GM19397 (cell line): ENCODE results near the gene CREBRF.
A peak's percentile ranks its signal among the peaks of the same experiment; 100 is the strongest.
"Not testable (repeated sequence)": the region's sequence is repeated elsewhere in the genome, so short reads cannot be mapped to it uniquely, and the experiment has no call there.

Experiments used
- ATAC-seq: cut with Tn5 transposase; IDR thresholded peaks from one replicate; pipeline ENCODE4 v1.9.1; 2021; ENCODE audit warnings: mild to moderate bottlenecking, moderate library complexity; ENCODE audit not compliant: unreplicated experiment

Gene CREBRF

GRCh38 chr5:173055983-173056782, at the start of gene CREBRF:
TSS of gene CREBRF (plus strand) at chr5:173056352. CDS start at chr5:173080776, 24,424 bp downstream.
- ATAC-seq: peak; percentile 74

- ATAC-seq: no peak
These were observed 46.1 kb upstream of the CREBRF start for GRCh38 chr5:173010021-173010420.

- no peak for ATAC-seq
These were observed 45.3 kb upstream of the CREBRF start for GRCh38 chr5:173010547-173011464.

GRCh38 chr5:173011566-173011965, 44.6 kb upstream of the CREBRF start:
- no peak for ATAC-seq

- ATAC-seq: no peak
These were observed 43.3 kb upstream of the CREBRF start for GRCh38 chr5:173012882-173013281.

- no peak for ATAC-seq
These were observed 41.5 kb upstream of the CREBRF start for GRCh38 chr5:173014671-173015070.

- no peak for ATAC-seq
These were observed 41.0 kb upstream of the CREBRF start for GRCh38 chr5:173015192-173015591.

- ATAC-seq: no peak
These were observed 40.3 kb upstream of the CREBRF start for GRCh38 chr5:173015598-173016455.

- ATAC-seq: no peak
These were observed 39.5 kb upstream of the CREBRF start for GRCh38 chr5:173016598-173017046.

- ATAC-seq: not testable (repeated sequence)
These were observed 39.1 kb upstream of the CREBRF start for GRCh38 chr5:173017087-173017486.

- ATAC-seq: no peak
These were observed 37.8 kb upstream of the CREBRF start for GRCh38 chr5:173018358-173018757.

- ATAC-seq: no peak
These were observed 36.0 kb upstream of the CREBRF start for GRCh38 chr5:173020154-173020581.

GRCh38 chr5:173020643-173021042, 35.5 kb upstream of the CREBRF start:
- ATAC-seq: no peak

- no peak for ATAC-seq
These were observed 30.5 kb upstream of the CREBRF start for GRCh38 chr5:173025651-173026050.

GRCh38 chr5:173027905-173028304, 28.2 kb upstream of the CREBRF start:
- ATAC-seq: no peak

- no peak for ATAC-seq
These were observed 27.3 kb upstream of the CREBRF start for GRCh38 chr5:173028811-173029327.

GRCh38 chr5:173029499-173029921, 26.6 kb upstream of the CREBRF start:
- no peak for ATAC-seq

GRCh38 chr5:173032096-173032495, 24.1 kb upstream of the CREBRF start:
- not testable (repeated sequence) for ATAC-seq

GRCh38 chr5:173032730-173033129, 23.4 kb upstream of the CREBRF start:
- no peak for ATAC-seq

- no peak for ATAC-seq
These were observed 22.2 kb upstream of the CREBRF start for GRCh38 chr5:173033923-173034322.
